Liver (tissue), 9 donors: ENCODE measurements around the gene CCDC154. TPM values are rescaled to one million over a fixed set of nuclear protein-coding genes. Genes with fewer than 3 reads are reported as not detected.

Source experiments
- DNase-seq: peaks from one replicate; pipeline ENCODE4 v3.0.0-alpha.2; 2017; ENCODE audit warnings: low spot score
- H3K27ac ChIP-seq, 2 donors: one replicate each; pipeline ENCODE4 v1.7.0; 2013; ENCODE audit warnings: inconsistent platforms in 2 of 2, low read length in 2 of 2, control low read depth in 1 of 2, low read depth in 1 of 2, mild to moderate bottlenecking in 1 of 2
- H3K27me3 ChIP-seq, 4 donors: one replicate each; pipeline versions ENCODE4 v1.6.1 to v1.7.0; 2013; ENCODE audit warnings: low read length in 3 of 4, inconsistent platforms in 1 of 4, mild to moderate bottlenecking in 1 of 4, moderate library complexity in 1 of 4; ENCODE audit not compliant: control insufficient read depth in 4 of 4, insufficient read depth in 4 of 4
- H3K36me3 ChIP-seq, 4 donors: one replicate each; pipeline versions ENCODE4 v1.6.1 to v1.7.0; 2013; ENCODE audit warnings: low read length in 3 of 4, mild to moderate bottlenecking in 3 of 4, low read depth in 1 of 4, moderate library complexity in 1 of 4; ENCODE audit not compliant: control insufficient read depth in 4 of 4, insufficient read depth in 3 of 4
- H3K4me1 ChIP-seq, 4 donors: one replicate each; pipeline versions ENCODE4 v1.6.1 to v1.7.0; 2013; ENCODE audit warnings: low read length in 3 of 4, mild to moderate bottlenecking in 3 of 4, moderate library complexity in 1 of 4; ENCODE audit not compliant: control insufficient read depth in 4 of 4, insufficient read depth in 4 of 4
- H3K4me3 ChIP-seq, 3 donors: one replicate each; pipeline versions ENCODE4 v1.6.1 to v1.7.0; 2013; ENCODE audit warnings: low read length in 3 of 3, control low read depth in 1 of 3, low read depth in 1 of 3, mild to moderate bottlenecking in 1 of 3
- H3K9ac ChIP-seq, 2 donors: one replicate each; pipeline ENCODE4 v1.7.0; 2013; ENCODE audit warnings: low read length in 2 of 2, mild to moderate bottlenecking in 2 of 2, moderate library complexity in 2 of 2, control low read depth in 1 of 2, low read depth in 1 of 2
- H3K9me3 ChIP-seq, 4 donors: one replicate each; pipeline versions ENCODE4 v1.6.1 to v1.7.0; 2013; ENCODE audit warnings: low read length in 3 of 4; ENCODE audit not compliant: control insufficient read depth in 4 of 4
- ATF3 ChIP-seq: IDR thresholded peaks from 2 replicates; pipeline ENCODE4 v1.6.1; 2016; ENCODE audit warnings: antibody characterized with exemption
- CTCF ChIP-seq: fragments of 150-350 bp; IDR thresholded peaks from 2 replicates; pipeline ENCODE4 v1.5.1; 2017; ENCODE audit warnings: improper control_type of control experiment, low read depth, low read length; ENCODE audit not compliant: missing input control
- EGR1 ChIP-seq, 2 donors: IDR thresholded peaks; 2 replicates each; pipeline ENCODE4 v1.6.1; 2016 to 2018; ENCODE audit warnings: antibody characterized with exemption in 2 of 2, low read depth in 2 of 2
- FOXA1 ChIP-seq: IDR thresholded peaks from 2 replicates; pipeline ENCODE4 v1.6.1; 2016; ENCODE audit warnings: antibody characterized with exemption
- FOXA2 ChIP-seq: IDR thresholded peaks from 2 replicates; pipeline ENCODE4 v1.6.1; 2016; ENCODE audit warnings: antibody characterized with exemption
- HNF4A ChIP-seq, 2 donors: conservative IDR thresholded peaks; 2 replicates each; pipeline ENCODE4 v1.6.1; 2016; ENCODE audit warnings: antibody characterized with exemption in 2 of 2, mild to moderate bottlenecking in 2 of 2
- HNF4G ChIP-seq: IDR thresholded peaks from 2 replicates; pipeline ENCODE4 v1.6.1; 2016; ENCODE audit warnings: antibody characterized with exemption
- JUND ChIP-seq, 2 donors: IDR thresholded peaks; 2 replicates each; pipeline ENCODE4 v1.6.1; 2016; ENCODE audit warnings: antibody characterized with exemption in 2 of 2
- NR2F2 ChIP-seq: IDR thresholded peaks from 2 replicates; pipeline ENCODE4 v1.6.1; 2016; ENCODE audit warnings: antibody characterized with exemption
- RAD21 ChIP-seq, 2 donors: IDR thresholded peaks; 2 replicates each; pipeline ENCODE4 v1.6.1; 2016; ENCODE audit warnings: antibody characterized with exemption in 2 of 2, mild to moderate bottlenecking in 2 of 2
- REST ChIP-seq: IDR thresholded peaks from 2 replicates; pipeline ENCODE4 v1.6.1; 2016; ENCODE audit warnings: antibody characterized with exemption, mild to moderate bottlenecking
- SP1 ChIP-seq: IDR thresholded peaks from 2 replicates; pipeline ENCODE4 v1.6.1; 2018; ENCODE audit warnings: antibody characterized with exemption, mild to moderate bottlenecking
- TAF1 ChIP-seq: conservative IDR thresholded peaks from 2 replicates; pipeline ENCODE4 v1.6.1; 2016; ENCODE audit warnings: antibody characterized with exemption, mild to moderate bottlenecking
- YY1 ChIP-seq: IDR thresholded peaks from 2 replicates; pipeline ENCODE4 v1.6.1; 2016; ENCODE audit warnings: antibody characterized with exemption, mild to moderate bottlenecking
- WGBS: extraction: QIAGEN DNeasy Blood & Tissue Kit; methylation state at CpG from one replicate; pipeline ENCODE4 v1.1.7; 2013; 5-methylcytosine and 5-hydroxymethylcytosine counted together
- polyA plus RNA-seq, 2 donors: library from polyadenylated mRNA; stranded (reverse) in 1 of 2; unstranded in 1 of 2; fragments of 200-250 nt in 1 of 2; fragments of >200 nt in 1 of 2; fragmentation: Nextera tagmentation in 1 of 2; extraction: Ambion mirVana in 1 of 2; gene quantifications; one replicate each; pipeline versions ENCODE4 v1.2.1 to v1.2.3, GENCODE V29; 2013 to 2015
- total RNA-seq, 2 donors: library from RNA; depleted of rRNA; stranded (reverse); fragments of >200 nt; gene quantifications; one replicate each; pipeline ENCODE4 v1.2.3, GENCODE V29; 2014
- TF ChIP-seq, protein P1 (sequence below): IDR thresholded peaks from 2 replicates; pipeline ENCODE4 v1.6.1; 2016; ENCODE audit warnings: antibody characterized with exemption
- TF ChIP-seq, protein P2 (sequence below): IDR thresholded peaks from 2 replicates; pipeline ENCODE4 v1.6.1; 2016; ENCODE audit warnings: antibody characterized with exemption
- donor health status: healthy.
- donor health status: healthy.
- donor health status: healthy.
- donor health status: healthy.
- donor health status: healthy.

Gene CCDC154
- total and polyA plus RNA-seq, 4 donors, result 0.18 to 0.42 (median 0.39) TPM; not detected in 1

DNA sequence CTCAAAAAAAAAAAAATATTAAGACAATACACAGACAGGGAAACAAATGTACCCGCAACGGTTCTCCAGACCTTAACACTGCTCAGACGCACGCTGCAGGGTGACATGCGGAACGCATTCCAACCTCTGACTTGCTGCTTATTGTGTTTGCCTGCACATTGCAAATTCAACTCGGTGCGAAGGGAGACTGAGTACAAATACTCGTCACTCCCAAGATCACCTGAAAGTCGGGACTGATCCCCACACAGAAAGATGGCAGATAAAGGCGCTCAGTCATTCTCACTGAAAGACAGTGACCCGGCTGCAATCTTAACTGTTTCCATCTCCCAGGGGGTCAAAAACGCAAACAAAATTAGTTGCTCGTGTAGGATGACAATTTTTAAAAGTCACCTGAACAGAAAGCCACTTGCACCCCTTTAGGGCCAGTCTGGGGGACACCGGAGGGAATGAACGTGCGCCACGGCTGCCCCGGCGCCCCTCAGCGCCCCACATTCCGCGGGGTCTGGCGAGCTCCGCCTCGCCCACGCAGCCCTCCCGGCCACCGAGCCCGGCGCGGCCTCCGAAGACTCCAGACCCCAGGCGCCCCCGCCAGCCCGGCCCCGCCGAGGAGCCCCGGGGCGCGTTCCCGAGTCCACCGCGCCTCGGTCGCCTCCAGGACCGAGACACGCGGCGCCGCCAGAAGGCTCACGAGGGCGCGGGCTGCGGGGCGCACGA, 29.9 kb upstream of the CCDC154 start:
- 12% methylated on average over 57 of the region's 57 CpGs for WGBS
- DNase-seq, result no peak
- peak overlapping the region; percentile 66 to 72 for H3K9ac ChIP-seq
- TF ChIP-seq ATF3 (no peak), EGR1 (IDR thresholded peaks at IDR 0.05; ENCODE audit: low read depth in 2 of 2) (no peak), REST (no peak), FOXA1 (no peak), JUND (IDR thresholded peaks at IDR 0.05) (no peak)
- TF ChIP-seq, protein P1, sequence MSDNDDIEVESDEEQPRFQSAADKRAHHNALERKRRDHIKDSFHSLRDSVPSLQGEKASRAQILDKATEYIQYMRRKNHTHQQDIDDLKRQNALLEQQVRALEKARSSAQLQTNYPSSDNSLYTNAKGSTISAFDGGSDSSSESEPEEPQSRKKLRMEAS, result no peak
- TF ChIP-seq, protein P2, sequence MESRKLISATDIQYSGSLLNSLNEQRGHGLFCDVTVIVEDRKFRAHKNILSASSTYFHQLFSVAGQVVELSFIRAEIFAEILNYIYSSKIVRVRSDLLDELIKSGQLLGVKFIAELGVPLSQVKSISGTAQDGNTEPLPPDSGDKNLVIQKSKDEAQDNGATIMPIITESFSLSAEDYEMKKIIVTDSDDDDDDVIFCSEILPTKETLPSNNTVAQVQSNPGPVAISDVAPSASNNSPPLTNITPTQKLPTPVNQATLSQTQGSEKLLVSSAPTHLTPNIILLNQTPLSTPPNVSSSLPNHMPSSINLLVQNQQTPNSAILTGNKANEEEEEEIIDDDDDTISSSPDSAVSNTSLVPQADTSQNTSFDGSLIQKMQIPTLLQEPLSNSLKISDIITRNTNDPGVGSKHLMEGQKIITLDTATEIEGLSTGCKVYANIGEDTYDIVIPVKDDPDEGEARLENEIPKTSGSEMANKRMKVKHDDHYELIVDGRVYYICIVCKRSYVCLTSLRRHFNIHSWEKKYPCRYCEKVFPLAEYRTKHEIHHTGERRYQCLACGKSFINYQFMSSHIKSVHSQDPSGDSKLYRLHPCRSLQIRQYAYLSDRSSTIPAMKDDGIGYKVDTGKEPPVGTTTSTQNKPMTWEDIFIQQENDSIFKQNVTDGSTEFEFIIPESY, result no peak
- peak overlapping the region; percentile 51 to 94 (median 94) for H3K4me3 ChIP-seq
- no peaks in the 10 kb centered on the region for H3K36me3 ChIP-seq
- no peaks in the 10 kb centered on the region for H3K27me3 ChIP-seq
- H3K9me3 ChIP-seq, result peaks cover 0 to 1% (median 0%) of the 10 kb centered on the region in 4 donors
- H3K27ac ChIP-seq, result no peak overlapping the region
- peaks cover 13 to 35% (median 24%) of the 10 kb centered on the region in 4 donors for H3K4me1 ChIP-seq

DNA sequence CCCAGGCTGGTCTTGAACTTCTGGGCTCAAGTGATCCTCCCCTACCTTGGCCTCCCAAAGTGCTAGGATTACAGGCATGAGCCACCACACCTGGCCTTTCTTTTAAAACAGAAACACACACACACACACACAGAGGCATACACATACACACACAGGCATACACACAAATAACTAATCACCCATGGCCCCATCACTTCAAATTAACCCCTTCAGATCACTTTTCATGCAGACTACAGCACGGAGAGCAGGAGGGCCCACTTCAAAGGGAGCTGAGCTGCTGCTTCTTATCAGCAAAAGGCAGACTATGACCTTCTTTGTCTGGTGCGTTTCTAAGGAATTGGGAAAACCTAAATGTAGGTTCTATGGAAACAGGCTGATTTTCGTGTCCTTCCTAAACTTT, 28.6 kb upstream of the CCDC154 start:
- H3K4me1 ChIP-seq, result peaks cover 13 to 35% (median 24%) of the 10 kb centered on the region in 4 donors
- 76% methylated on average over 3 of the region's 3 CpGs for WGBS
- TF ChIP-seq FOXA2 (no peak), JUND (IDR thresholded peaks at IDR 0.05) (no peak), REST (no peak), NR2F2 (no peak), ATF3 (no peak), CTCF (no peak), HNF4G (no peak), FOXA1 (no peak), RAD21 (IDR thresholded peaks at IDR 0.05) (no peak), YY1 (no peak), TAF1 (no peak), HNF4A (conservative IDR thresholded peaks at IDR 0.05) (no peak), SP1 (no peak), EGR1 (IDR thresholded peaks at IDR 0.05; ENCODE audit: low read depth in 2 of 2) (no peak)
- TF ChIP-seq, protein P1, result no peak
- TF ChIP-seq, protein P2, result no peak

More for the DNA sequence above, 28.6 kb upstream of the CCDC154 start:
- no peaks in the 10 kb centered on the region for H3K36me3 ChIP-seq
- no peak for DNase-seq
- H3K27ac ChIP-seq, result no peak overlapping the region
- no peaks in the 10 kb centered on the region for H3K27me3 ChIP-seq
- no peak overlapping the region for H3K9ac ChIP-seq
- no peak overlapping the region for H3K4me3 ChIP-seq
- no peaks in the 10 kb centered on the region for H3K9me3 ChIP-seq
